ENCODE results near the gene PPT2. TPM values are rescaled to one million over a fixed set of nuclear protein-coding genes. Genes with fewer than 3 reads are reported as not detected.

Gene PPT2
- total RNA-seq, 1 experiment from 2014 or later = 70.9 TPM

- no TSS peak for BruUV-seq (replicated peaks)
- Histone ChIP-seq H3K4me3 (ENCODE audit: low read depth, low read length, poor library complexity, severe bottlenecking) (no peak overlapping the region), H3K36me3 (ENCODE audit: insufficient read depth, low read length, poor library complexity, severe bottlenecking) (peaks cover 35% of the 10 kb centered on the region), H3K27me3 (replicated peaks; ENCODE audit: insufficient read depth, low read depth, low read length, poor library complexity) (no peaks in the 10 kb centered on the region), H3K27ac (ENCODE audit: low read depth, low read length, poor library complexity, severe bottlenecking) (no peak overlapping the region), H3K4me1 (ENCODE audit: insufficient read depth, low read length, poor library complexity, severe bottlenecking) (peaks cover 10% of the 10 kb centered on the region), H3K9me3 (ENCODE audit: low read depth, low read length, poor library complexity, severe bottlenecking) (no peaks in the 10 kb centered on the region)
- TF ChIP-seq CTCF (conservative IDR thresholded peaks at IDR 0.05; ENCODE audit: low read depth, low read length) = no peak
- TF ChIP-seq EZH2 (IDR thresholded peaks at IDR 0.05; ENCODE audit: borderline replicate concordance, low read depth, low read length, poor library complexity, severe bottlenecking) = no peak
- intact Hi-C loops (cut with micrococcal nuclease; ENCODE audit: unreplicated experiment) = no loop called here
- CTCF ChIA-PET = no interaction called here
- no peak for DNase-seq (ENCODE audit: low spot score)
- POLR2A ChIA-PET (ENCODE audit: low non-redundant PET) = no interaction called here
Measured at GRCh38 chr6:32181915-32182529, 28.1 kb downstream of the PPT2 start.

- no peak for DNase-seq (ENCODE audit: low spot score)
- Histone ChIP-seq H3K27ac (ENCODE audit: low read depth, low read length, poor library complexity, severe bottlenecking) (peak overlapping the region; percentile 37), H3K4me3 (ENCODE audit: low read depth, low read length, poor library complexity, severe bottlenecking) (no peak overlapping the region), H3K36me3 (ENCODE audit: insufficient read depth, low read length, poor library complexity, severe bottlenecking) (peaks cover 40% of the 10 kb centered on the region), H3K27me3 (replicated peaks; ENCODE audit: insufficient read depth, low read depth, low read length, poor library complexity) (no peaks in the 10 kb centered on the region), H3K4me1 (ENCODE audit: insufficient read depth, low read length, poor library complexity, severe bottlenecking) (peaks cover 7% of the 10 kb centered on the region), H3K9me3 (ENCODE audit: low read depth, low read length, poor library complexity, severe bottlenecking) (no peaks in the 10 kb centered on the region)
- POLR2A ChIA-PET (ENCODE audit: low non-redundant PET) = no interaction called here
- CTCF ChIA-PET = no interaction called here
- no TSS peak for BruUV-seq (replicated peaks)
- intact Hi-C loops (cut with micrococcal nuclease; ENCODE audit: unreplicated experiment) = no loop called here
- TF ChIP-seq EZH2 (IDR thresholded peaks at IDR 0.05; ENCODE audit: borderline replicate concordance, low read depth, low read length, poor library complexity, severe bottlenecking) = no peak
- TF ChIP-seq CTCF (conservative IDR thresholded peaks at IDR 0.05; ENCODE audit: low read depth, low read length) = no peak
Measured at GRCh38 chr6:32182555-32182981, 28.6 kb downstream of the PPT2 start.

- ChIA-PET POLR2A (ENCODE audit: low non-redundant PET) (no interaction called here), CTCF (no interaction called here)
- H3K27ac ChIP-seq (ENCODE audit: low read depth, low read length, poor library complexity, severe bottlenecking) = peak overlapping the region; percentile 37
- intact Hi-C loops (cut with micrococcal nuclease; ENCODE audit: unreplicated experiment) = no loop called here
- no TSS peak for BruUV-seq (replicated peaks)
- no peak for TF ChIP-seq CTCF (conservative IDR thresholded peaks at IDR 0.05; ENCODE audit: low read depth, low read length)
- no peak for TF ChIP-seq EZH2 (IDR thresholded peaks at IDR 0.05; ENCODE audit: borderline replicate concordance, low read depth, low read length, poor library complexity, severe bottlenecking)
- H3K4me3 ChIP-seq (ENCODE audit: low read depth, low read length, poor library complexity, severe bottlenecking) = no peak overlapping the region
- H3K9me3 ChIP-seq (ENCODE audit: low read depth, low read length, poor library complexity, severe bottlenecking) = no peaks in the 10 kb centered on the region
- H3K4me1 ChIP-seq (ENCODE audit: insufficient read depth, low read length, poor library complexity, severe bottlenecking) = peaks cover 7% of the 10 kb centered on the region
- H3K36me3 ChIP-seq (ENCODE audit: insufficient read depth, low read length, poor library complexity, severe bottlenecking) = peaks cover 45% of the 10 kb centered on the region
- DNase-seq (ENCODE audit: low spot score) = no peak
- no peaks in the 10 kb centered on the region for H3K27me3 ChIP-seq (replicated peaks; ENCODE audit: insufficient read depth, low read depth, low read length, poor library complexity)
Measured at GRCh38 chr6:32183030-32183429, 29.1 kb downstream of the PPT2 start.
